Activated CD4-positive, alpha-beta T cell treated with anti-CD3 and anti-CD28 coated beads, Interleukin-2, amount 50 U/mL, for 4 hours (primary cell): ENCODE data around the gene KSR1.
"Not testable (repeated sequence)": the region's sequence is repeated elsewhere in the genome, so short reads cannot be mapped to it uniquely, and the experiment has no call there.

Experiments used
- DNase-seq, 2 experiments: peaks; one replicate each; pipeline ENCODE4 v3.0.0-alpha.2; 2020

The KSR1 gene

GRCh38 chr17:27455914-27456680 is at the start of gene KSR1:
TSS of gene KSR1 (plus strand) at chr17:27456448. CDS start at chr17:27456644, 196 bp downstream.
- peak; percentile 74 to 78 for DNase-seq

DNA sequence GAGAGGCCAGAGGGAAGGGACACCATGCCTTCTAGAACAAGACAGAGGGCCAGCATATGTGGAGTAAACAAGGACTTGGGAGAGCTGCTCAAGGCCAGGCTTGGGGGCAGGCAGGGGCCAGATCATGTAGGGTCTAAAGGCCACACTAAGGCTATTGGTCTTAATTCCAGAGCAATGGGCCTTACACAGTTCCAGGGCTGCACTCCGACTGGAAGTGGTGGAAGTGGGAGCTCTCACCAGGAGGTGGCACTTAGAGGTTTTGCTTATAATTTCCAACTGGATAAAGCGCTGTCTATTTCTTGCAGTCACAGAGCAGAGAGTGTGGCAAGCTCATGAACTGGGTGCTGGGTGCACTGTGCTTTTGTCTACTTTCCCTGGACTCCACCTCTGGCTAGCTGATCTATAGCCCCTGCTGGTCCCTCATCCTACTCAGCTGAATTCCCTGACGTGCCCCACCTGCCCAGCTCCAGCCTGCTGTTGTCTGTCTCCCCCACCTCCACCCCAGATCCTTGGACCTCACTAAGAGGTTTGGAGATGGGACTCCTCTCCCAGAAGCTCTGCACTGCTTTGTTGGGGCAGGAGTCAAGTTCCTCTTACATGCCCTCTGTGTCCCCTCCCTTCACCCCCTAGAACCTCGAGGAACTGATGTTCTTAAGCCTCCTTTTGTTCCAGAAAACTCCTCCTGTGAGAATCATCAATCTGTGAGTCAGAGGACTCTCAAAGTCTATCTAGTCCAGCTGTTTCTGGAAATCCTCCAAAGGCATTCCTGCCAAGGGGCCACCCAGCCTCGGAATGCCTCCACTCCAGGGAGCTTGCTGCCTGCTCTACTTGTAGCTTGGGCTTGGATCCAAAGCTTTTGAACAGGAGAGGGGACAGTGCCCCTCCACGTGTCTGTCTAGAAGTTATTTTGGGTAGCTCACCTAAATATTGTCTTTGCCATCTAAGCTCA is 48.1 kb upstream of the KSR1 start:
- DNase-seq = no peak

DNA sequence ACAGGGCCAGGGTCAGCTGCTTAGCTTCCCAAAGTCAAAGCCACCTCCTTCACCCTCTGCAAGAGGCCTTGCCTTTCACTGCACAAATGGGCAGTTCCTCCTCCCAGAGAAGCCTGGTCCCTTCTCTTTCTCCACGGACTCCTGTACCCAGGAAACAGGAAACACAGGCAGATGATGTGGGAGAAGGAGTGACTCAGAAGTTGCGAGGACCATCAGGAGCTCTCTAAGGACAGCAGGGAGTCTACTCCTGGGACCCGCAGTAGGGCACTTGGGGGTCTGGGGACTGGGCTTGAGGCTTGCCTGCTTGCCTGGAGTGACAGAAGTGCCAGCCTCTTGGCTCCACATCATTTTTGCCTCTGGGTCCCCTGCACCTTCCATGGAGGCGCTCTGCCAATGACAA is 47.4 kb upstream of the KSR1 start:
- DNase-seq = no peak

DNA sequence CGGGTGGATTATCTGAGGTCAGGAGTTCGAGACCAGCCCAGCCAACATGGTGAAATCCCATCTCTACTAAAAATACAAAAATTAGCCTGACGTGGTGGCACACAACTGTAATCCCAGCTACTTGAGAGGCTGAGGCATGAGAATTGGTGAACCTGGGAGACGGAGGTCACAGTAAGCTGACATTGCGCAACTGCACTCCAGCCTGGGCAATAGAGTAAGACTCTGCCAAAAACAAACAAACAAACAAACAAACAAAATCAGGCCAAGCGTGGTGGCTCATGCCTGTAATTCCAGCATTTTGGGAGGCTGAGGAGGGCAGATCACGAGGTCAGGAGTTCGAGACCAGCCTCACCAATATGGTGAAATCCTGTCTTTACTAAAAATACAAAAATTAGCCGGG is 44.1 kb upstream of the KSR1 start:
- not testable (repeated sequence) for DNase-seq

GRCh38 chr17:27413315-27413714 is 42.9 kb upstream of the KSR1 start:
- DNase-seq = no peak

GRCh38 chr17:27413792-27414191 is 42.5 kb upstream of the KSR1 start:
- no peak for DNase-seq

- no peak for DNase-seq
Measured at GRCh38 chr17:27414271-27414670, 42.0 kb upstream of the KSR1 start.

- no peak for DNase-seq
Measured at GRCh38 chr17:27414694-27415093, 41.6 kb upstream of the KSR1 start.

- no peak for DNase-seq
Measured at GRCh38 chr17:27415120-27415795, 41.0 kb upstream of the KSR1 start.

GRCh38 chr17:27417596-27418365 is 38.5 kb upstream of the KSR1 start:
- DNase-seq = no peak

DNA sequence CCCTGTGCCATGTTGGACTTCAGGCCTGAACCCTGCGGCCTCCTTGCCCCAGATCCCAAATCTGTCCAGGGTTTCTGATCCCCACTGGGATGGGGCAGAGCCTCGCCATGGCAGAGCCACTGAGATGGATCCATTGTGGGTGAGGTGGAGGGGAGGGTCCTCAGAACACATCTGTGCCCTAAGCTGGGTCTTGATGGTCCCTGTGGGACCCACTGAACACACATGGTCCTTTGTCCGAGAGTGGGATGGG is 38.0 kb upstream of the KSR1 start:
- no peak for DNase-seq

DNA sequence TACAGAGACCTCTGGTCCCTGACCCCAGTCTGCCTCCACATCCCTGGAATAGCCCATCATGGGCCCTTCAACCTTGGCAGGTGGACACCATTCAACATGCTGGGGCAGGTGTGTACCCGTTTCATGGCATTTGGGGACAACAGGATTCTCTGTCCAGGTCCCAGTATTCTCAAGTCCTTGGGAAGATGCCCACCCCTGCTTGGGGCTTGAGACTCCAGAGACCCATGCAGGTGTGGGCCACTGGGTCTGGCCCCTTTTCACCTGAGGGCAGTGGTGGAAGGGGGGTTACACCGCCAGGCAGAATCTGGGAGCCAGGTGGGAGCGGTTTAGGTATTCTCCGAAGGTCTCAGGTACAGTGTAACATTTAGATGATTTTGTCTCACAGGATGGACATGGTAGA is 37.1 kb upstream of the KSR1 start:
- no peak for DNase-seq

DNA sequence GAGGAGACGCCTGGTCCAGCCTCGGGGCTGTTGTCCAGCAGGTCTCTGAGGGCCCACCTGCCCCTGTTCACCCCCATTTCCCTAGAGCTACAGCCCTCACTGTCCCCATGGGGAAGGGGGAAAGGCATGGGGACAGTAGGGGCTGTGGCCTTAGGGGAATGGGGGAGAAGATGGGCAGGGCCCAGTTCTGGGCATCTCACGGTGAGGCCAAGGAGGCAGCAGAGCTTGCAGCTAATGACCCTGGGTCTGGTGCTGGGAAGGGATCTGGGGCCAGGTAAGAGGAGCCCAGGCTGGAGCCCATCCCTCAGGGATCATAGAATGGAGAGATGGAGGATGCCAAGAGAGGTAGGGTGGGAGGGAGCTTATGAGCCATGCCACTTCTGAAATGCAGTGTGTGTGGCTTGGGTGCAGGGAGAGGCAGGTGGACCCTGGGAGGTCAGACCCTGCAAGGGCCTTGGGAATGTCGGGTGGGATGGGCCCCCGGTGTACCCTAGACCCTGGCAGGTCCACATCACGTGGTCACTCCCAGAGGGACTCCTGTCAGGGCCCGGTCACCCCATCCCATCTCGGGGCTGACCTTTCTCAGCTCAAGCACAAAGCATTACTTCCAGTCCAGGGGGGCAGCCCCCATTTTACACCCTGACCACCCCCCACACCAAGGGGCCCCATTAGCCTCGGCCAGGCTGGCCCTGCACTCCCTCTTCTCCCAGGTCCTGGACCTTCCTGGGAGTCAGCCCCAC is 35.9 kb upstream of the KSR1 start:
- no peak for DNase-seq

DNA sequence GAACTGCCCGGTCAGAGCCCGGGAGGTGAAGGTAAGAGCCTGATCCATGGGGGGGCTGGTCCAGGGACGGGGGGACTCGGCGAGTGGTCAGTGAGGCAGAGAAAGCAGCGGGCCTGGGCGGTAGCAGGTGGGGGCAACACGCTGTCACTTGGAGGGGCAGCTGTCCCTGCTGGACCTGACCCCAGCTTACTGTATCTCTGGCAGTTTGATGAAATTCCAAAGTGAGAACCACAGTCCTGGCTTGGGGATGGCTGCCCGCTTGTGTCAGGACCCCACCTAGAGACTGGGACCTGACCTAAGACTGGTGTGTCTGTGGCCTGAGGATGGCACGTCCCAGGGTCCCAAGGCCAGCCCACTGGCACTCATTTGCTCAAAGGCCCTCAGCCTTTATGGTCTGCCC is 35.1 kb upstream of the KSR1 start:
- DNase-seq = no peak

DNA sequence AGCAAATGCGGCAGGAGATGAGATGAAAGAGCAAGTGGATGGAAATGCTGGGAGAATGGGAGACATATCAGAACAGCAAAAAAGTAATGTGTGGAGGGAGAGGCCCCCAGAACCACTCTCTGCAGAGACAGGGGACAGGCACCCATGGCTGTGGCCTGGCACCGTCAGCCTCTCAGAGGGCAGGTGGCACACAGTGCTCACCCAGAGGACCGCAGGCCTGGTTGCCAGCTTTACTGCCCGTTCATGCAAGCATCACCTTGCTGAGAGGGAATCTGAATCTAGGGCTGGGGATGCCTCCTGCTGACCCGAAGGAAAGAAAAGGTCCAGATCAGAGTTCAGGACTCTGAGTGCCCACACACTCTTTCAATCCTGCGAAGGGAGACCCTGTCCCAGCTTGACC is 34.6 kb upstream of the KSR1 start:
- not testable (repeated sequence) for DNase-seq

DNA sequence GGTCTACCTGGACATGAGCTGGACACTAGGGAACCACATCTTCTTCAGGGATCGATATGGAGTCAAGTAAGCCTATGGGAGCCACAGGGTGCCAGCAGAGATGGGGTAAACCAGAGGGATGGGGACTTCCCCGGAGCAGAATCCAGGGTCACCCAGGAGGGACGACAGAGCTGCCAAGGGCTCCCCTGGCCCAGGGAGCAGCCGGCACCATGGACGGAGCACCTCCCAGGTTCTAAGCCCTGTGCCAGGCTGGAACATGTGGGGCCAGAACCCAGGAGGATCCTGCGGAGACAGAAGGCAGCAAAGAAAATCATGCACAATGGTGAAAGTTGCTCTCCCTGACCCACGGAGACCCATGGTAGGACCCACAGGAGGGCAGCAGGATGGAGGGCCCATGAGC is 33.6 kb upstream of the KSR1 start:
- DNase-seq = no peak

GRCh38 chr17:27423651-27424050 is 32.6 kb upstream of the KSR1 start:
- no peak for DNase-seq

GRCh38 chr17:27424516-27424915 is 31.7 kb upstream of the KSR1 start:
- no peak for DNase-seq

GRCh38 chr17:27424941-27425340 is 31.3 kb upstream of the KSR1 start:
- no peak for DNase-seq

- DNase-seq = not testable (repeated sequence)
Measured at GRCh38 chr17:27425571-27425970, 30.7 kb upstream of the KSR1 start.

DNA sequence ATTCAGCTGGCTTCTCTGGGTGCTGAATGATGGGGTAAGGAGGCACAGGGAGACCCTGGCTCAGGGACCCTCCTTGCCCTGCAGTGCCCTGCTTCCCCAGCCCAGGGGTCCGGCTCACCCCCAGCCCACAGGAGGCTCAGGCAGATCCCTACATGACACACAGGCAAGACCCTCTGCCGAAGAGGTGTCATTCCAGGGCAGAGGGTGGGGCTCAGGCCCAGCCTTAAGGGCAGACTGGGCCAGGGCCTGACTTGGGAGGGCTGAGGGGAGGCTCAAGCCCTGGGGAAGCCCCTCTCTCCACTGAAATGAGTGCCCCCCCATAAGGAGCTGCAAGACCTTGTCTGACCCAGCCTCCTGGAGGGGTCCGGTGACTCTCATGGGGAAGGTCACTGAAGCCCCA is 30.3 kb upstream of the KSR1 start:
- no peak for DNase-seq

- not testable (repeated sequence) for DNase-seq
Measured at GRCh38 chr17:27426471-27426870, 29.8 kb upstream of the KSR1 start.
